Tibial artery (tissue), 4 donors: Measurements from ENCODE around the gene NALCN.

Experiments used
- DNase-seq, 2 donors: peaks; one replicate each; pipeline ENCODE4 v3.0.0-alpha.2; 2019
- H3K27ac ChIP-seq, 2 donors: fragments of 200-600 bp; sonication (generic) in 1 of 2; 1 replicate in 1 of 2; 2 replicates in 1 of 2; pipeline ENCODE4 v1.5.1; 2018 to 2019; ENCODE audit warnings: mild to moderate bottlenecking in 1 of 2
- H3K27me3 ChIP-seq, 2 donors: fragments of 200-600 bp; sonication (generic) in 1 of 2; one replicate each; pipeline versions ENCODE4 v1.5.1 to v1.6.0; 2016 to 2019
- H3K36me3 ChIP-seq, 3 donors: fragments of 200-600 bp; sonication (generic) in 2 of 3; one replicate each; pipeline ENCODE4 v1.5.1; 2016 to 2019; ENCODE audit warnings: mild to moderate bottlenecking in 2 of 3
- H3K4me1 ChIP-seq, 4 donors: fragments of 200-600 bp; sonication (generic) in 2 of 4; 1 replicate in 3 of 4; 2 replicates in 1 of 4; pipeline ENCODE4 v1.5.1; 2016 to 2019
- H3K4me3 ChIP-seq, 2 donors: fragments of 200-600 bp; sonication (generic) in 1 of 2; 1 replicate in 1 of 2; 2 replicates in 1 of 2; pipeline ENCODE4 v1.5.1; 2018 to 2019; ENCODE audit warnings: mild to moderate bottlenecking in 2 of 2
- H3K9me3 ChIP-seq, 3 donors: fragments of 200-600 bp; sonication (generic) in 1 of 3; one replicate each; pipeline ENCODE4 v1.5.1; 2016 to 2019
- intact Hi-C: fragments of 100-400 bp; cut with DNase I; formaldehyde crosslinking; loops from one replicate; pipeline ENCODE4 v1.15.0; 2023; ENCODE audit warnings: low total_unique reads
- TF ChIP-seq, protein P1 (sequence below), 2 experiments: fragments of 200-600 bp in 1 of 2; fragments of 450-650 bp in 1 of 2; IDR thresholded peaks; one replicate each; pipeline ENCODE4 v1.5.1; 2017 to 2019; ENCODE audit warnings: antibody characterized with exemption in 2 of 2, mild to moderate bottlenecking in 1 of 2, moderate library complexity in 1 of 2

Gene NALCN

DNA sequence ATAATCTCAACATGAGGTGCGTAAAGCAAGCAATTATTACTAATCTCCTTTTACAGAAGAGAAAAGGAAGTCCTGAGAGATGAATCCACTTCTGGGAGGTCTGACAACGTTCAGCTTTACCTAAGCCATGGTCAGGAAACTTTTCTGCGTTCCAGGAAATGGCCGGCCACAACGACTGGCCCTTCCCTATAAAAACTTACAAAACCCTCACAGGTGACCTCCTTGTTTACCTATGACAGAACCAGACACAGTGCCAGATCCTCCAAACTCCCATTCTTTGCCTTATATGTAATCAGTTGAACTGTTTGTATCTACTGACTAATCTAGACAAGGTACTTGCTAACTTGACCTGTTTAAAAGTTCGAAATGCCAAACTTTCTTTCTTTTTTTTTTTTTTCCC, 390.0 kb downstream of the NALCN start:
- DNase-seq, result no peak
- Histone ChIP-seq H3K36me3 (no peaks in the 10 kb centered on the region), H3K4me1 (no peaks in the 10 kb centered on the region), H3K27ac (no peak overlapping the region), H3K4me3 (no peak overlapping the region), H3K9me3 (no peaks in the 10 kb centered on the region), H3K27me3 (no peaks in the 10 kb centered on the region)
- intact Hi-C loops, result no loop called here
- TF ChIP-seq, protein P1, sequence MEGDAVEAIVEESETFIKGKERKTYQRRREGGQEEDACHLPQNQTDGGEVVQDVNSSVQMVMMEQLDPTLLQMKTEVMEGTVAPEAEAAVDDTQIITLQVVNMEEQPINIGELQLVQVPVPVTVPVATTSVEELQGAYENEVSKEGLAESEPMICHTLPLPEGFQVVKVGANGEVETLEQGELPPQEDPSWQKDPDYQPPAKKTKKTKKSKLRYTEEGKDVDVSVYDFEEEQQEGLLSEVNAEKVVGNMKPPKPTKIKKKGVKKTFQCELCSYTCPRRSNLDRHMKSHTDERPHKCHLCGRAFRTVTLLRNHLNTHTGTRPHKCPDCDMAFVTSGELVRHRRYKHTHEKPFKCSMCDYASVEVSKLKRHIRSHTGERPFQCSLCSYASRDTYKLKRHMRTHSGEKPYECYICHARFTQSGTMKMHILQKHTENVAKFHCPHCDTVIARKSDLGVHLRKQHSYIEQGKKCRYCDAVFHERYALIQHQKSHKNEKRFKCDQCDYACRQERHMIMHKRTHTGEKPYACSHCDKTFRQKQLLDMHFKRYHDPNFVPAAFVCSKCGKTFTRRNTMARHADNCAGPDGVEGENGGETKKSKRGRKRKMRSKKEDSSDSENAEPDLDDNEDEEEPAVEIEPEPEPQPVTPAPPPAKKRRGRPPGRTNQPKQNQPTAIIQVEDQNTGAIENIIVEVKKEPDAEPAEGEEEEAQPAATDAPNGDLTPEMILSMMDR (IDR thresholded peaks at IDR 0.05), result no peak

DNA sequence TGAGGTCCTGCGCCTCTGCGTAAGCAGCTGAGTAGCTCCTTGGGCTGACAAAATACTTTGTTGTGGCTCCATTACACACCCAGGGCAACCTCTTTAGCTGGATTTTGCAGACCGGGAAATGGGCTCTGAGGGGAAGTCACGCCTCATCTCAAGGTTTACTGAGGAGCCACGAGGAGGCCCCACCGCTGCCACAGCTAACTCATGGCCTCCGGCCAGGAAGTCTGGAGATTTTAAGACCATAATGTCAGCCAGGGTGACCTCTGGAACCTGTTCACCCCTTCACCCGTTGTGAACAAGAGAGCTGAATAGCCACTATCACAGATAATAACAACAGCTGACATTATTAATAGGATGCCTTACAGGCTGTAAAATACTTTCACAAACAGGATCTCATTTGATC, 390.4 kb downstream of the NALCN start:
- intact Hi-C loops, result no loop called here
- DNase-seq, result no peak
- no peaks in the 10 kb centered on the region for H3K36me3 ChIP-seq
- no peak overlapping the region for H3K4me3 ChIP-seq
- H3K9me3 ChIP-seq, result no peaks in the 10 kb centered on the region
- no peaks in the 10 kb centered on the region for H3K27me3 ChIP-seq
- no peak overlapping the region for H3K27ac ChIP-seq
- H3K4me1 ChIP-seq, result no peaks in the 10 kb centered on the region
- TF ChIP-seq, protein P1 (IDR thresholded peaks at IDR 0.05), result no peak

DNA sequence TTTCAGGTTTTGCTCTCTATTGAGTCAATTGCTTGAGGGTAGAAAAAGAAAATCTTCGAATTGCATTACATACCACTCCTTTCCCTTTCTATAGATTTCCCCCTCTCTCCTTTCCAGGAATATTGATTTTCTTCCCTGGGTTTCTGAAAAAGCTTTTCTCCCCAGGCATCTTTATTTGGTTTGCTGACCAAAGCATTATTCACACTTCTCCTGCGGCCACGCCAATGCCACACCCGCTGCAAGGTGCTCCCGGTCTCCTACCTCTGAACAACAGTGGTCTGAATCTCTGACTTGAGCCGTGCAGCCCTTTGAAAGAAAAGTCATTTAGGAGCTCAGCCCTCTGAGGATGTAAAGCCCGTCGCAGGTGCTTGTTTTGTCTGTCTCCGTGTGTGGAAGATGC, 390.8 kb downstream of the NALCN start:
- intact Hi-C loops, result no loop called here
- TF ChIP-seq, protein P1 (IDR thresholded peaks at IDR 0.05), result no peak
- Histone ChIP-seq H3K36me3 (no peaks in the 10 kb centered on the region), H3K27ac (no peak overlapping the region), H3K4me1 (no peaks in the 10 kb centered on the region), H3K27me3 (no peaks in the 10 kb centered on the region), H3K9me3 (no peaks in the 10 kb centered on the region), H3K4me3 (no peak overlapping the region)
- DNase-seq, result no peak

DNA sequence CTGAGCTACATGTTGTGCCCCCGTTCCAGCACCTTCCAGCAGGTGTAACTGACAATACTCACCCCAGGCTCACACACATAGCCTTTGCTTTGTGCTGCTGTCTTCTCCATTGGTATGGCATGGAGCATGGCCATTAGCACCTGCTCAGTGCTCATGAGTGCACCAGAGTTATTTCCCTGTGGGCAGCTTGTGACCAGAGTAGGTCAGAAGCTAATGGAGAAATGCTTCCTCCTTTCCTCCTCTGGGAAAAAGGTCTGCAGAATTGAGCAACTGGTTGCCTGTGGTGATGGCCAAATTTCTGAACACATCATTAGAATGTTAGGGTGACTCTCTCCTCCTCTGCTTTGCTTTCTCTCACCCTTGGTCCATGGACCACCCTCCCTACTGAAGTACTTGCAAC, 397.2 kb downstream of the NALCN start:
- Histone ChIP-seq H3K4me1 (no peaks in the 10 kb centered on the region), H3K36me3 (no peaks in the 10 kb centered on the region), H3K9me3 (no peaks in the 10 kb centered on the region), H3K27ac (no peak overlapping the region), H3K4me3 (no peak overlapping the region), H3K27me3 (no peaks in the 10 kb centered on the region)
- intact Hi-C loops, result no loop called here
- TF ChIP-seq, protein P1 (IDR thresholded peaks at IDR 0.05), result no peak
- DNase-seq, result no peak

DNA sequence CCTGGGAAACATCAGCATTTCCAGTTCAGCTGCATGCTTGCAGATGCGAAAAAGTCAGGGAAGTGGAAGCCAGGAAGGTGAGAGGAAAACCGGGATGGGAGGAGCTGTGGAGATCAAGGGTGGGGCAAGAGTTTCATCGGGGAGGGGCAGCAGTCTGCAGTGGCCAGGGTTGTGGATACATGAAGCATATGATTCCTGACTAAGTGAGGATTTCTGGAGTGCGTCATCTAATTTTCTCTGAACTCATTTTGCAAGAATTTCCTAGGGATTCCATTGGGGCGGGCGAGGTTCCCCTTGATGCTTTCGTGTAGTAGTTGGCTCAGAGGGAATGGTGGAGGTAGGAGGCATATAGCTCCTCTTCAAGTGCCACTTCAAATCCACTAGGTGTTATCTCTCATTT, 397.6 kb downstream of the NALCN start:
- H3K4me1 ChIP-seq, result no peaks in the 10 kb centered on the region
- H3K27ac ChIP-seq, result no peak overlapping the region
- DNase-seq, result no peak
- intact Hi-C loops, result no loop called here
- TF ChIP-seq, protein P1 (IDR thresholded peaks at IDR 0.05), result no peak
- no peaks in the 10 kb centered on the region for H3K9me3 ChIP-seq
- no peak overlapping the region for H3K4me3 ChIP-seq
- no peaks in the 10 kb centered on the region for H3K36me3 ChIP-seq
- H3K27me3 ChIP-seq, result no peaks in the 10 kb centered on the region
